ENCODE data around the gene ARHGEF37.

ARHGEF37 gene

GRCh38 chr5:149682532-149683075 is 101.3 kb downstream of the ARHGEF37 start:
- no peak overlapping the region for H3K27ac ChIP-seq
- TF ChIP-seq CTCF (conservative IDR thresholded peaks at IDR 0.05) (no peak), ZFX (IDR thresholded peaks at IDR 0.05) (no peak)

- no peak for TF ChIP-seq CTCF (conservative IDR thresholded peaks at IDR 0.05)
- TF ChIP-seq ZFX (IDR thresholded peaks at IDR 0.05) = no peak
Measured at GRCh38 chr5:149683964-149684363, 102.7 kb downstream of the ARHGEF37 start.

GRCh38 chr5:149684371-149684770 is 103.1 kb downstream of the ARHGEF37 start:
- no peak for TF ChIP-seq ZFX (IDR thresholded peaks at IDR 0.05)
- no peak for TF ChIP-seq CTCF (conservative IDR thresholded peaks at IDR 0.05)
- H3K27ac ChIP-seq = no peak overlapping the region

More at GRCh38 chr5:149683964-149684363, 102.7 kb downstream of the ARHGEF37 start:
- H3K27ac ChIP-seq = no peak overlapping the region
